ENCODE results near the gene KCNQ5. TPM values are rescaled to one million over a fixed set of nuclear protein-coding genes. Genes with fewer than 3 reads are reported as not detected.

KCNQ5 gene
- total RNA-seq, 1 donor from 2014 or later = 2.1 TPM

DNA sequence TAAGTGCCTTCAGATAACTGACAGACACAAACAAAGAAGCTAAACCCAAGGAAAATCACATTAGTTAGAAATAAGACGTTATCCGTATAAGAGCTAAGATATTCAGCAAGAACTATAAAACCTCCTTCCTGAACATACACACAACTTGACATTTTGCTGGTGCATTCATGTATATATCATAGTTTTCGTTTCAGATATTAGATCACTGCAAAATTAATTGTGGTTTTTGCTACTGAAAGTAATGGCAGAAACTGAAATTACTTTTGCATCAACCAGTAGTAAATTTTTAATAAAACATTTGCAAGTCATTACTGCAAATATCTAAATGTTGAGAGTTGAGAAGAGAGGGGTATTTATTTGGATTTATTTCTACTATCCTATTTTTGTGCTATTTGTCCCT is 26.1 kb upstream of the KCNQ5 start:
- DNase-seq (ENCODE audit: low read depth) (no peak), FAIRE-seq (no peak)
- Histone ChIP-seq H3K27me3 (ENCODE audit: control insufficient read depth, insufficient read depth, low read length) (no peaks in the 10 kb centered on the region), H3K4me3 (ENCODE audit: low read depth, low read length) (no peak overlapping the region), H3K36me3 (ENCODE audit: control insufficient read depth, insufficient read depth, low read length) (no peaks in the 10 kb centered on the region)
- no peak for TF ChIP-seq CTCF (IDR thresholded peaks at IDR 0.05; ENCODE audit: insufficient read depth, low read length, severe bottlenecking)

- no peaks in the 10 kb centered on the region for H3K27me3 ChIP-seq (ENCODE audit: control insufficient read depth, insufficient read depth, low read length)
- no peak overlapping the region for H3K4me3 ChIP-seq (ENCODE audit: low read depth, low read length)
- no peak for FAIRE-seq
- H3K36me3 ChIP-seq (ENCODE audit: control insufficient read depth, insufficient read depth, low read length) = no peaks in the 10 kb centered on the region
- DNase-seq (ENCODE audit: low read depth) = peak; percentile 52
- peak; percentile 45 for TF ChIP-seq CTCF (IDR thresholded peaks at IDR 0.05; ENCODE audit: insufficient read depth, low read length, severe bottlenecking)
Observed at GRCh38 chr6:72616406-72617015, 5.4 kb upstream of the KCNQ5 start.

DNA sequence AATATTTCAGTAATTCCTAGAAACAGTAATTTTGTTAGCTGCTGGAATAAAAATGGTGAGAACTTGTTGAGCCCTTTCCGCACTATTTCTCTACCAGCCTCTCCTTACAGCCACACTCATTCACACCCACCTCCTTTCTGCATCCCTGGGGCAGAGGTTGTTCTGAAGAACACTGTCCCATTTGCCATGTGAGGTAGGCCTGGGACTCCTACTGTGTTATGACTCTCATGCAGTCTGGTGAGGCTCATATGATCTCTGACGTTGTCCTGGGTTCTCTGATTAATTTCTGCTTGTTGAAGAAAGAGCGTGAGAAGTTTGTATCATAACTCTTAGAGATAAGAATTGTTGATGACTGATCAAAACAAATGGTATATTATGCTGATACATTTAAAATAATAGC is 4.1 kb upstream of the KCNQ5 start:
- peak; percentile 32 for FAIRE-seq
- Histone ChIP-seq H3K4me3 (ENCODE audit: low read depth, low read length) (no peak overlapping the region), H3K36me3 (ENCODE audit: control insufficient read depth, insufficient read depth, low read length) (no peaks in the 10 kb centered on the region)

GRCh38 chr6:72619883-72620696 is 1.8 kb upstream of the KCNQ5 start:
- Histone ChIP-seq H3K4me3 (ENCODE audit: low read depth, low read length) (no peak overlapping the region), H3K27me3 (ENCODE audit: control insufficient read depth, insufficient read depth, low read length) (peaks cover 1% of the 10 kb centered on the region), H3K36me3 (ENCODE audit: control insufficient read depth, insufficient read depth, low read length) (no peaks in the 10 kb centered on the region)
- no peak for FAIRE-seq
- TF ChIP-seq CTCF (IDR thresholded peaks at IDR 0.05; ENCODE audit: insufficient read depth, low read length, severe bottlenecking) = no peak
- DNase-seq (ENCODE audit: low read depth) = no peak

More for the DNA sequence above, 4.1 kb upstream of the KCNQ5 start:
- no peak for TF ChIP-seq CTCF (IDR thresholded peaks at IDR 0.05; ENCODE audit: insufficient read depth, low read length, severe bottlenecking)
- H3K27me3 ChIP-seq (ENCODE audit: control insufficient read depth, insufficient read depth, low read length) = peaks cover 1% of the 10 kb centered on the region
- DNase-seq (ENCODE audit: low read depth) = no peak

GRCh38 chr6:72620871-72621290 is 983 bp upstream of the KCNQ5 start:
- peaks cover 1% of the 10 kb centered on the region for H3K27me3 ChIP-seq (ENCODE audit: control insufficient read depth, insufficient read depth, low read length)
- FAIRE-seq (no peak), DNase-seq (ENCODE audit: low read depth) (no peak)
- peak overlapping the region; percentile 57 for H3K4me3 ChIP-seq (ENCODE audit: low read depth, low read length)
- no peak for TF ChIP-seq CTCF (IDR thresholded peaks at IDR 0.05; ENCODE audit: insufficient read depth, low read length, severe bottlenecking)
- H3K36me3 ChIP-seq (ENCODE audit: control insufficient read depth, insufficient read depth, low read length) = no peaks in the 10 kb centered on the region

Data from bronchial epithelial cell (primary cell).